Kasumi-1 (cell line): ENCODE data around the gene OVAAL.

Experiments used
- DNase-seq, 2 experiments: peaks; one replicate each; lab custom pipeline; 2025; lab: John Stamatoyannopoulos, UW

OVAAL gene

GRCh38 chr1:180609643-180610555 is 51.1 kb downstream of the OVAAL start:
- no peak for DNase-seq

GRCh38 chr1:180610556-180611015 is 51.8 kb downstream of the OVAAL start:
- no peak for DNase-seq

DNA sequence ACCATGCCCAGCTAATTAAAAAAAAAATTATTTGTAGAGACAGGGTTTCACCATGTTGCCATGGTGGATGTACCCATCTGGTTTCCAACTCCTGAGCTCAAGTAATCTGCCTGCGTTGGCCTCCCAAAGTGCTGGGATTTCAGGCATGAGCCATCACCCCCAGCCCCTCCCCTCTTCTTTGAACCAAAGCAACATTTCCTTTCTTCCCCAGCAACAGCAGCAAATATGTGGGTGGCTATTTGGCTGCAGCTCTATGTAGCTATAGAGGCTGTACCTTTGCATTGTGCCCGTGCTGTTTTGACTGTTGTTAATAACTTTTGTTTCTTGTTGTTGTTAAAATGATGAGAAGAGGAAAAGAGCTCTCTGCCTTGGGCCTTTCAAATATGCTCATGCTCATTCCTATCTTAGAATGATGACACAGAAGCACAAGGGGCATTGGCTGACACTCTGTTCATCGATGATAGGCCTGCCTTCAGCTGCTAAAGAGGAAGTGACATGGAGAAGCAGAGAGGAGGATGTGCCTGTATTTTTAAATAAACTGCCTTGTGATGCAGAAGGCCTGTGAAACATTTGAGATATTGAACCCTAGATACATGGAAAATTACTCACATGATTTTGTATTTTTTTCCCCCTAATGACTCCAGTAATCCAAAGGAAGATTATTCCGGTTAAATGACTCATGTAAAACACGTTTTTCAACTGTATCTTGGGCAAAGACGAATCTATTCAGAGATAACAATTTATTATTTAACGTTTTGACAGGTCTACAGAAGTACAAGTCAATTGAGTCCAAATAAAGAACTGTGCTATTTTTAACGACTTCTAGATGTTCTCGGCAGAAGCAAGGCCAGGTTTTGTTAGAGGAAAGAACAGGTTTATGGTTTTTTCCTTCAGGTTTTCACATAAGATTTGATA is 52.5 kb downstream of the OVAAL start:
- DNase-seq = peak; percentile 89 to 95

DNA sequence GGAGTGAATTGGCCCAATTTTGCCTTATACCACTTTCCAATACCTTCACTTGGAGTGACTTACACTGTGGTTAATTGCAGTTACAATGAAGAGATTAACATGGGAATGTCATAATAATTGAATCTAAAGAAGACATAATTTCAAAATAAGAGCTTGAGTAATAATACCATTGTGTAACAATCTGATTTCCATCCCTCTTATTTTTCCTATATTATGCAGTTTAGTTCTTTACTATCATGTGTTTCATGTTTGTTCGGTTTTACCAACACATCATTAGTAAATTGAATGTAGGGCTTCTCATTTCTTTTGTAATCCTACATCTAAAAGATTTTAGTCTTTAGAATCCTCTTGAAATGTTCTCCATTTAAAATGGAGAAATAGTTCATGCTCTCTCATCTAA is 53.9 kb downstream of the OVAAL start:
- DNase-seq = no peak

DNA sequence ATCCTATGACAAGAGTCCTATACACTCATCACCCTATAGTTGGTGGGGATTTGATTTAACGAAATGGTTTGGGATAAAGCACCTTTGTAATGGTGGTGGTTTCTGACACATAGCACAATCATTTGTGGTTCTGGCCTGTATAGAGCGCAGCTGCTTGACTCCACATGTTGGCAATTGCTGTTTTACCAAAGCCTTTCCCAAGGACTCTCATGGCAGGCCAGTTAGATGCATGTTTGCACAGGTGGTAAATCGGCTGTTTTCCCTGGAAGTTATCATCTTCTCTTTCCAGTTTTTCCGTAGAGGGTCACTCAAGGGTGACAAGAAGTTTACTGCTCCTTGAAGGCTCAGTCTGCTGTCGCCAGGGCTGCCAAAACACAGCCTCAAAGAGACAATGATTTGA is 56.0 kb downstream of the OVAAL start:
- DNase-seq = no peak

DNA sequence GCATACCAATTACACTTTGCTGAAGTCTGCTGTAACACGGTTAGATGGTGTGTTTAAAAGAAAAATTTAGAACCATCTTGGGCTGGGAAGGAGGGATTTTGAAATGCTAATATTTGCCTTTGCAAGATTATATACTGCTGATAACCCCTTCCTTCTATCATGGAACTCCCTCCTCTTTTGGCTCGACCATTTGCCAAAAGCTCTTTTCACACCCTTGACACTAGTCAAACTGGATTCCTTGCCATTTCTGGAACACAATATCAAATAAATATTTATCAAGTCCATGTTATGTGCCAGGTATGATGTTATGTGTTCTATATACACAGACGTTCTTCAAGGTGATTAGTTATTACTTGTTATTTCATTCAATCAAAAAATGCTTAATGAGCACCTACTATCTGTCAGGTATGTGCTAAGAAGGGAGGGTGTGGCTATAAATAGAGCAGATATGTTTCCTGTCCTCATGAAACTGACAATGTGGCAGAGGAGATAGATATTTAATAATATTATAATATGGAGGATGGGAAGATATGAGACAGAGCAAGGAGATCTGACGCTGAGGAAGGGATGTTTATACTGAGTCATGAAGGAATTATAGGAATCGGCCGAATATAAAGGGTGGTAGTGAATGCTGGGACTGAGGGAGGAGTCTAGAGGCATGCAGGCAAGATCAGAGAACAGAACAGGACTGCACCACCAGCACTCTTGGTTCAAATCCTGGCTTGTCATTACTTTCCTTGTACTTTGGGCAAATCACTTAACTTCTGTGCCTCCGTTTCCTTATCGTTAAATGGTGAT is 56.9 kb downstream of the OVAAL start:
- no peak for DNase-seq
